OCI-LY7 (cell line): Measurements from ENCODE around the gene SSB. TPM values are rescaled to one million over a fixed set of nuclear protein-coding genes. Genes with fewer than 3 reads are reported as not detected.

Experiments used
- BruUV-seq: library from RNA; stranded (reverse); fragments of 400-500 nt; replicated peaks from 2 replicates; lab custom pipeline; 2021; lab: Mats Ljungman, UMichigan
- CTCF ChIA-PET: fragments of 300-600 bp; sonication (Branson Sonifier 250); formaldehyde crosslinking; loops from one replicate; lab custom pipeline; 2022; ENCODE audit warnings: antibody characterized with exemption; ENCODE audit not compliant: unreplicated experiment; lab: Charles Lee
- POLR2A ChIA-PET: fragments of 300-600 bp; sonication (Branson Sonifier 250); formaldehyde crosslinking; loops from one replicate; lab custom pipeline; 2022; ENCODE audit warnings: antibody characterized with exemption; lab: Charles Lee
- DNase-seq: peaks from one replicate; pipeline ENCODE4 v3.0.0-alpha.2; 2015; ENCODE audit warnings: low spot score
- H2AFZ ChIP-seq: fragments of 200-600 bp; sonication (generic), shearing (Covaris generic); 2 replicates; pipeline ENCODE4 v1.6.1; 2014; ENCODE audit warnings: mild to moderate bottlenecking, antibody characterized with exemption, low read length, moderate library complexity
- H3K27ac ChIP-seq: fragments of 200-600 bp; sonication (generic); 2 replicates; pipeline ENCODE4 v1.5.1; 2014; ENCODE audit warnings: mixed run types, low read depth, mild to moderate bottlenecking, moderate library complexity, low read length, inconsistent platforms; ENCODE audit not compliant: poor library complexity, severe bottlenecking
- H3K36me3 ChIP-seq: fragments of 200-600 bp; sonication (generic); 2 replicates; pipeline ENCODE4 v1.6.1; 2014; ENCODE audit warnings: mild to moderate bottlenecking, antibody characterized with exemption, low read length, moderate library complexity, mixed read lengths; ENCODE audit not compliant: insufficient read depth
- H3K4me1 ChIP-seq: fragments of 200-600 bp; sonication (generic); 2 replicates; pipeline ENCODE4 v1.5.1; 2014; ENCODE audit warnings: mild to moderate bottlenecking, low read length; ENCODE audit not compliant: insufficient read depth, poor library complexity, severe bottlenecking
- H3K4me2 ChIP-seq: fragments of 200-600 bp; sonication (generic); 2 replicates; pipeline ENCODE4 v1.6.1; 2014; ENCODE audit warnings: mild to moderate bottlenecking, low read length
- H3K4me3 ChIP-seq: fragments of 200-600 bp; sonication (generic); 2 replicates; pipeline ENCODE4 v1.5.1; 2014; ENCODE audit warnings: mild to moderate bottlenecking, low read depth, low read length; ENCODE audit not compliant: poor library complexity, severe bottlenecking
- H3K79me2 ChIP-seq: fragments of 200-600 bp; sonication (generic); 2 replicates; pipeline ENCODE4 v1.6.1; 2016; ENCODE audit warnings: low read depth, mild to moderate bottlenecking, low read length, moderate library complexity, mixed read lengths; ENCODE audit not compliant: insufficient read depth
- H3K9me2 ChIP-seq: fragments of 200-600 bp; sonication (generic); 2 replicates; pipeline ENCODE4 v1.6.1; 2016; ENCODE audit warnings: mild to moderate bottlenecking, low read length, mixed read lengths; ENCODE audit not compliant: insufficient read depth
- H3K9me3 ChIP-seq: fragments of 200-600 bp; sonication (generic); 2 replicates; pipeline ENCODE4 v1.6.1; 2014; ENCODE audit warnings: mild to moderate bottlenecking, mixed run types, low read length, mixed read lengths
- H4K20me1 ChIP-seq: fragments of 200-600 bp; sonication (generic); 2 replicates; pipeline ENCODE4 v1.6.1; 2014; ENCODE audit warnings: mild to moderate bottlenecking, antibody characterized with exemption, low read length, moderate library complexity, mixed read lengths; ENCODE audit not compliant: insufficient read depth
- EZH2phosphoT487 ChIP-seq: fragments of 200-600 bp; sonication (generic); IDR thresholded peaks from 2 replicates; pipeline ENCODE4 v1.6.1; 2018; ENCODE audit warnings: low read depth, borderline replicate concordance, mild to moderate bottlenecking, mixed run types, antibody characterized with exemption, low read length, moderate library complexity, mixed read lengths
- intact Hi-C: fragments of 100-400 bp; cut with micrococcal nuclease; formaldehyde crosslinking; loops from one replicate; pipeline ENCODE4 v1.10.0; 2022; ENCODE audit not compliant: unreplicated experiment
- total RNA-seq, 2 experiments: library from RNA; depleted of rRNA in 1 of 2; stranded (reverse); fragments of >200 nt in 1 of 2; shearing (Covaris generic) in 1 of 2; gene quantifications; 2 replicates each; pipeline ENCODE4 v1.2.3, GENCODE V29; 2014 to 2022
- TF ChIP-seq, protein P1 (sequence below): fragments of 200-600 bp; sonication (generic); conservative IDR thresholded peaks from 2 replicates; pipeline ENCODE4 v1.5.1; 2014; ENCODE audit warnings: mild to moderate bottlenecking, antibody characterized with exemption, low read length, moderate library complexity, mixed read lengths

Gene SSB
- total RNA-seq, 2 experiments from 2014 or later: 126 to 173 TPM

GRCh38 chr2:169822036-169822435, 23.4 kb downstream of the SSB start:
- Histone ChIP-seq H3K36me3 (peaks cover 55% of the 10 kb centered on the region), H4K20me1 (no peaks in the 10 kb centered on the region), H3K4me2 (peak overlapping the region; percentile 92), H2AFZ (no peak overlapping the region), H3K79me2 (peaks cover 40% of the 10 kb centered on the region), H3K4me3 (peak overlapping the region; percentile 74), H3K4me1 (peaks cover 26% of the 10 kb centered on the region), H3K27ac (no peak overlapping the region), H3K9me3 (no peaks in the 10 kb centered on the region), H3K9me2 (no peaks in the 10 kb centered on the region)
- TF ChIP-seq, protein P1, sequence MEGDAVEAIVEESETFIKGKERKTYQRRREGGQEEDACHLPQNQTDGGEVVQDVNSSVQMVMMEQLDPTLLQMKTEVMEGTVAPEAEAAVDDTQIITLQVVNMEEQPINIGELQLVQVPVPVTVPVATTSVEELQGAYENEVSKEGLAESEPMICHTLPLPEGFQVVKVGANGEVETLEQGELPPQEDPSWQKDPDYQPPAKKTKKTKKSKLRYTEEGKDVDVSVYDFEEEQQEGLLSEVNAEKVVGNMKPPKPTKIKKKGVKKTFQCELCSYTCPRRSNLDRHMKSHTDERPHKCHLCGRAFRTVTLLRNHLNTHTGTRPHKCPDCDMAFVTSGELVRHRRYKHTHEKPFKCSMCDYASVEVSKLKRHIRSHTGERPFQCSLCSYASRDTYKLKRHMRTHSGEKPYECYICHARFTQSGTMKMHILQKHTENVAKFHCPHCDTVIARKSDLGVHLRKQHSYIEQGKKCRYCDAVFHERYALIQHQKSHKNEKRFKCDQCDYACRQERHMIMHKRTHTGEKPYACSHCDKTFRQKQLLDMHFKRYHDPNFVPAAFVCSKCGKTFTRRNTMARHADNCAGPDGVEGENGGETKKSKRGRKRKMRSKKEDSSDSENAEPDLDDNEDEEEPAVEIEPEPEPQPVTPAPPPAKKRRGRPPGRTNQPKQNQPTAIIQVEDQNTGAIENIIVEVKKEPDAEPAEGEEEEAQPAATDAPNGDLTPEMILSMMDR: no peak
- no peak for TF ChIP-seq EZH2phosphoT487
- POLR2A ChIA-PET: interaction anchor here (0.7 to 2.6 kb wide), 3 partner anchors 9 to 19 kb away, joined by 3 to 13 read pairs (median 3); no protein-coding TSS in a partner anchor
- BruUV-seq: no TSS peak
- intact Hi-C loops: no loop called here
- CTCF ChIA-PET: no interaction called here
- DNase-seq: no peak

DNA sequence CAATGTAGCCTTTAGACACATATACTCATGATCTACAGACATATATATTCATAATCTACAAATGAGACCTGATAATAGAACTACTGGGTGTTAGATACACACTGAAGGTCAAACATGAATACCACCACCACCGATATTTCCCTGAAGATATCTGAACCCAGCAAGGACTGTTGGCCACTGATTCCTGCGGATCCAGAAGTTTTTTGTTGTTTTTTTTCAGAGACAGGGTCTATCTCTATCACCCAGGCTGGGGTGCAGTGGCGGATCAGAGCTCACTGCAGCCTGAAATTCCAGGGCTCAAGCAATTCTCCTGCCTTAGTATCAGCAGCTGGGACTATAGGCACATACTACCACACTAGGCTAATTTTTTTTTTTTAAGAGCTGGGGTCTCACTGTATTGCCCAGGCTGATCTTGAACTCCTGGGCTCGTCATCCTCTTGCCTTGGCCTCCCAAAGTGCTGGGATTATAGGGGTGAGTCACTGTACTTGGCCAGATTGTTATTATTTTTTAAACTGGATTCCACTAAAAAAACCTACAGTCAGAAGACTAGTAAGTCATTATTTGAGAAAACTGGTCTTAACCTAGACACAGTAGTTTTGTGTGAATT, 24.2 kb downstream of the SSB start:
- BruUV-seq: no TSS peak
- H3K79me2 ChIP-seq: peaks cover 40% of the 10 kb centered on the region
- peaks cover 47% of the 10 kb centered on the region for H3K36me3 ChIP-seq
- H3K9me2 ChIP-seq: no peaks in the 10 kb centered on the region
- H3K4me1 ChIP-seq: peaks cover 27% of the 10 kb centered on the region
- H3K27ac ChIP-seq: no peak overlapping the region
- H3K9me3 ChIP-seq: no peaks in the 10 kb centered on the region
- no peak for DNase-seq
- no peak overlapping the region for H2AFZ ChIP-seq
- peak overlapping the region; percentile 74 for H3K4me3 ChIP-seq
- CTCF ChIA-PET: no interaction called here
- POLR2A ChIA-PET: interaction anchor here (2.6 kb wide), 1 partner anchor 10 kb away, joined by 13 read pairs; no protein-coding TSS in a partner anchor
- intact Hi-C loops: no loop called here
- TF ChIP-seq EZH2phosphoT487: no peak
- TF ChIP-seq, protein P1: no peak
- H3K4me2 ChIP-seq: peak overlapping the region; percentile 92
- no peaks in the 10 kb centered on the region for H4K20me1 ChIP-seq

- Histone ChIP-seq H3K9me2 (no peaks in the 10 kb centered on the region), H4K20me1 (0 out of 2 replicates have a peak, but pooled peaks cover 5% of the 10 kb centered on the region), H3K4me1 (peaks cover 35% of the 10 kb centered on the region), H2AFZ (peak overlapping the region; percentile 56; the same call in 1 of the 2 replicates), H3K4me2 (peak overlapping the region; percentile 92), H3K27ac (peak overlapping the region; percentile 24), H3K79me2 (peaks cover 40% of the 10 kb centered on the region), H3K4me3 (peak overlapping the region; percentile 74), H3K36me3 (peaks cover 36% of the 10 kb centered on the region), H3K9me3 (no peaks in the 10 kb centered on the region)
- no peak for TF ChIP-seq EZH2phosphoT487
- TF ChIP-seq, protein P1: no peak
- ChIA-PET CTCF (interaction anchor here (0.6 to 0.9 kb wide), 2 partner anchors 10 to 209 kb away, joined by 4 read pairs; no protein-coding TSS in a partner anchor), POLR2A (interaction anchor here (0.6 to 2.6 kb wide), 4 partner anchors 10 to 537 kb away, joined by 3 to 13 read pairs (median 4); no protein-coding TSS in a partner anchor)
- BruUV-seq: no TSS peak
- DNase-seq: no peak
- intact Hi-C loops: loop anchor here (1.0 to 2.0 kb wide), 2 partner anchors 25 to 104 kb away; partner anchors contain the start of gene SSB
Measured at GRCh38 chr2:169823996-169824372, 25.3 kb downstream of the SSB start.
